NCI-H1092 (cell line): ENCODE results near the gene MAD1L1.

ENCODE experiments used
- DNase-seq: peaks from one replicate; lab custom pipeline; 2025; lab: John Stamatoyannopoulos, UW

MAD1L1 gene

GRCh38 chr7:1969459-1970284, 263.1 kb downstream of the MAD1L1 start:
- DNase-seq, result no peak

DNA sequence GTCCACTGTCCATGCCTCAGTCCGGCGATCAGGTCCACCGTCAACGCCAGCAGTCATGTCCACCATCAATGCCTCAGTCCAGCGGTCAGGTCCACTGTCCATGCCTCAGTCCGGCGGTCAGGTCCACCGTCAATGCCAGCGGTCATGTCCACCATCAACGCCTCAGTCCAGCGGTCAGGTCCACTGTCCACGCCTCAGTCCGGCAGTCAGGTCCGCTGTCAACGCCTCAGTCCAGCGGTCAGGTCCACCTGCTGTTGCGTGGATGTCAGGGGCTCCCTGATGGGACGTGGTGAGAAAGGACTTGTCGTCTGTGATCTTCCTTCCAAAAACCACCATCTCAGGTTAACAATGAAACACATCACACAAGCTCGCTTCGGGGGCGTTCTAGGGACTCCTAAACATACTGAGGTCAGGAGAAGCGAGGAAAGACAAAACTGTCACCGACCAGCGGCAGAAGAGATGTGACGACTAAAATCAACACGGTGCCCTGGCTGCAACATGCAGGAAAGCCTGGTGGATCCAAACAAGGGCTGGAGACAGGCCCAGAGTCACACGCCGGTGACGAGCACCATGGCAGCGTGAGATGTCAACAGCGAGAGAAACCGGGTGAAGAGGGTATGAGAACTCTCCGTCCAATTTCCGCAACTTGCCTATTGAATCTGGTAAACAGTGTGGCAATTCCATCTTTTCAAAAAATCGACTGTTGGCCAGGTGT, 264.2 kb downstream of the MAD1L1 start:
- DNase-seq, result no peak

GRCh38 chr7:1967512-1968396, 265.0 kb downstream of the MAD1L1 start:
- DNase-seq, result no peak

- no peak for DNase-seq
Measured at GRCh38 chr7:1966631-1967200, 266.0 kb downstream of the MAD1L1 start.

GRCh38 chr7:1965579-1966294, 267.0 kb downstream of the MAD1L1 start:
- no peak for DNase-seq

DNA sequence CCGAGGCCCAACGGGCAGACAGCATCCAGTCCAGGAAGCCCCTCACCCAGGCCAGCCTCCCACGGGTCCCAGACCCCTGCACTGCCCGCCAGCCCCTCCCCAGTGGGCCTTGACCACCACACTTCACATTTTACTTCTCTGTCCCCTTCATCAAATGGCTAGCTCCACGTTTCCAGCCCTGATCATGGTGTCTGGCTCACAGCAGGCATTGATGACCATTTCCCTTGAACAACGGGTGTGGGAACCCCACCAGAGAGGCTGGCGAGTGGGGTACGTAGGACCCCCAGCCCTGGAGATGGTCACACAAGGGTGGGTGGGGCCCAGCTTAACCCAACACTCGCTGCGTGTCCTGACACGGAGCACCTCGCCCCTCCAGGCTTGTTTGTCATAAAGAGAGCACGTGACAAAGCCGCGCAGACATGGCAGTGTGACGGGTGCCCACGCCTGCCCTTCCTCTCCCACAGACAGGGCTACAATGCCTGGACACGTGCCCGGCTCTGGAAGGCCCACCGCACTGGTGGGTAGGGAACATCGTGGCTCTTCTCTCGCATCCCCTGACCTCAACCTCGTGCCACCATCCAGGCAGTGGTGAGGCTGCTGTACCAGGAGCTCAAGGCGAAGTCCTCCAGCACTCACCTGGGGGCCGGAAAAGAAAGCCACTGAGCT, 267.7 kb downstream of the MAD1L1 start:
- no peak for DNase-seq

- DNase-seq, result no peak
Measured at GRCh38 chr7:1964211-1964912, 268.4 kb downstream of the MAD1L1 start.

GRCh38 chr7:1963575-1963974, 269.2 kb downstream of the MAD1L1 start:
- no peak for DNase-seq

DNA sequence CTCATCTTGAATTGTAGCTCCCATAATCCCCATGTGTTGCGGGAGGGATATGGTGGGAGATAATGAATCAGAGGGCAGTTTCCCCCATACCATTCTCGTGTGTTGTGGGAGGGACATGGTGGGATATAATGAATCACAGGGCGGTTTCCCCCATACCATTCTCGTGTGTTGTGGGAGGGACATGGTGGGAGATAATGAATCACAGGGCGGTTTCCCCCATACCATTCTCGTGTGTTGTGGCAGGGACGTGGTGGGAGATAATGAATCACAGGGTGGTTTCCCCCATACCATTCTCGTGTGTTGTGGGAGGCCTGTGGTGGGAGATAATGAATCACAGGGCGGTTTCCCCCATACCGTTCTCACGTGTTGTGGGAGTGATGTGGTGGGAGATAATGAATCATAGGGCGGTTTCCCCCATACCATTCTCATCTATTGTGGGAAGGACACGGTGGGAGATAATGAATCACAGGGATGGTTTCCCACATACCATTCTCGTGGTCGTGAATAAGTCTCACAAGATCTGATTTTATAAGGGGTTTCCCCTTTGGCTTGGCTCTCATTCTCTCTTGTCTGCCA, 271.0 kb downstream of the MAD1L1 start:
- DNase-seq, result no peak

DNA sequence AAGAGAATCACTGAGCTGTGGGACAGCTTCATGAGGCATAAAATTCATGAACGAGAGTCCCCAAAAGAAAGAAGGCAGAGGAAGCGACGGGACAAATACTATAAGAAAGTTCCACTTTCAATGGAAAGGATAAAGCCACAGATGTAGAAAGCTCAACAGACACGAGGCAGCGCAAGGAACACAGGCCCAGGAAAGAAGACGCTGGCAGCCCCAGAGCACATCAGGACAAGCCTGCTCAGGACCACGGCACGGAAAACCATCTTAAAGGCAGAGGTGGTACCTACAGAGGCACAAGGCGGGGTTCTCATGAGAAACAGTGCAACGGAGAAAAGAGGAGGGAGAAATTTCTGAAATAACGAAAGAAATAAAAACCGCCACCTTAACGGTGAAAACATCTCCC, 273.4 kb downstream of the MAD1L1 start:
- DNase-seq, result no peak

DNA sequence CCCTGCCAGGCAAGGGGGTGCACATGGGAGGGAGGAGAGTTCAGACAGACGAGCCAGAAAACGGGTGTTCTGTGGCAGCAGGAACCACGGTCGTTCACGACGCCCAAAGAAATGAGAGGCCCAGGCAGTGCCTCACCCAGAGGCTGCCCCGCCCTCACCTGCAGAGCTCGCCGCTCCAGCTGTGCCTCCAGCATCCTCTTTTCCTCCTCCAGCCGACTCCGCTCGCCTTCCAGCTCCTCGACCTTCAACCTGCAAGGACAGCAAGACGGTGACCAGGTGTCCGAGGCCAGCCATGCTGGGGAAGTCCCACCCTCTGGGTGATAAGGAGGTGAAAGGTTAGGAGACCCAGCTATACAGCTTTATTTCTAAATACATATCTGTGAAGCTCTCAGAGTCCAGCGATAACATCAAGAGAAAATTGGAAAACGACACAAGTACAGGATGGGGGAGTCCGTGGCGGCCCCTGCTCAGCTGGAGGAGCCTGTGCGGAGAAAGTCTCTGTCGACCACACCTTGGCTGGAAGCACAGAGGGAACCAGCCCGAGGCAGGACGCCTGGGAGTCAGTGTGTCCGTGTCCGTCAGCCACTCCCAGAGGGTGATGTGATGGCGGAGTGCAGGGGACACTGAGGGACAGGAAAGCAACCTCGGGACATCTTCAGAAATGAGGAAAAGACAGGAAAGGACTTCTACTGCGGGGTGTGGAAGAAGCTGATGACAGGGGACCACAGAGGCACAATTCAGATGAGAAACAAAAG, 275.1 kb downstream of the MAD1L1 start:
- no peak for DNase-seq

DNA sequence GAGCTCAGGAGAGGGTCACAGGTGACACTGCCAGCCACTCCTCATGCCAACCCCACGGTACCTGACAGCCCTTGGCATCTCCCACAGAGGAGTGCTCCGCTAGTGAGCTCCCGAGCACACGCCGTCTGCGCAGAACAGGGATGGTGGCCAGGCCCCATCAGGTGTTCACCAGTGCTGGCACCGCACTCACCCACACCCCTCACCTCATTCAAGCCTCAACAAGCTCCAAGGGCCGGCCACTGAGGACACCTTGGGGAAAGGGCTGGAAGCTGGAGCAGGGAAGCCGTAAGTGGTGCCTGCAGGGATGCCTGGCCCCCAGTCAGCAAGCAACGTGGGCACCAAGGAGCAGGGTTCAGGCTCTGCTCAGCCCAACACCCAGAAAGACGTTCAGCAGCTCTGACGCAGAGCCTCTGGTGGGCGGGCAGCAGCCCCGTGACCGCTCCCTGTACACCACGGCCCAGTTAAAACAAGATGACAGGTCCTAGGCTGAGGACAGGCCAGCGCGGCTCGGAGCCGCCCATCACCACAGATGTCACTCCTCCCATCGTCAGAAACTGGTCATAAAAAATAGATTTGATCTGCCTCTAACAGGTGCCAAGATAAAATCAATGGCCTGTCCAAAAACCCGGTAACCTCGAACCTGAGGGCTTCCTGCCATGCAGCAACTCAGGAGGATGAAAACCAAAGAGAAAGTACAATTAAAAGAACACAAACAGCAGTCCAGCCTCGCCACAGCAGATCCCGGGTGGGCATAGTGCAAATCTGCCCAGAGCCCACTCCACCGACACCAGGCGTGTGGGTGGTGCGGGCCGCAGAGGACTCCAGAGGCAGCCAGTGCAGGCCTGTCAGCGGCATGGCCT, 275.9 kb downstream of the MAD1L1 start:
- no peak for DNase-seq

DNA sequence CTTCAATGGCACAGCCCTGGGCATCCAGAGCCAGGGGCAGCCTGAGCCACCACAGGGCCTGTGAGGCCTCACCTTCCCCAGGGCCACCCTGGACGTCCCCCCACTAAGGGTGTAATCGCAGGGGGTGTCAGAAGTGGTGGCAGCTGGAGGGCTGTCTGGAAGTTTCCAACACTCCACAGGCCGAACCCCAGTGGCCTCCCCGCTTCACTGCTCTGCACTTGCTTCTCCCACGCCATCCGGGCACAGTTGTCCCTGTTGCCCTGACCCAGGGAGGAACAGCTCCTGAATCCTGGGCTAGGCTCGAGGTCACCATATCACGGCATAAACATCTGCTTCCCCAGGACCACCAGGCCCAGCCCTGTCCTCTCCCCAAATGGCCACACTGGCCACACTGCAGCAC, 276.6 kb downstream of the MAD1L1 start:
- DNase-seq, result no peak

- no peak for DNase-seq
Measured at GRCh38 chr7:1954366-1955004, 278.3 kb downstream of the MAD1L1 start.

DNA sequence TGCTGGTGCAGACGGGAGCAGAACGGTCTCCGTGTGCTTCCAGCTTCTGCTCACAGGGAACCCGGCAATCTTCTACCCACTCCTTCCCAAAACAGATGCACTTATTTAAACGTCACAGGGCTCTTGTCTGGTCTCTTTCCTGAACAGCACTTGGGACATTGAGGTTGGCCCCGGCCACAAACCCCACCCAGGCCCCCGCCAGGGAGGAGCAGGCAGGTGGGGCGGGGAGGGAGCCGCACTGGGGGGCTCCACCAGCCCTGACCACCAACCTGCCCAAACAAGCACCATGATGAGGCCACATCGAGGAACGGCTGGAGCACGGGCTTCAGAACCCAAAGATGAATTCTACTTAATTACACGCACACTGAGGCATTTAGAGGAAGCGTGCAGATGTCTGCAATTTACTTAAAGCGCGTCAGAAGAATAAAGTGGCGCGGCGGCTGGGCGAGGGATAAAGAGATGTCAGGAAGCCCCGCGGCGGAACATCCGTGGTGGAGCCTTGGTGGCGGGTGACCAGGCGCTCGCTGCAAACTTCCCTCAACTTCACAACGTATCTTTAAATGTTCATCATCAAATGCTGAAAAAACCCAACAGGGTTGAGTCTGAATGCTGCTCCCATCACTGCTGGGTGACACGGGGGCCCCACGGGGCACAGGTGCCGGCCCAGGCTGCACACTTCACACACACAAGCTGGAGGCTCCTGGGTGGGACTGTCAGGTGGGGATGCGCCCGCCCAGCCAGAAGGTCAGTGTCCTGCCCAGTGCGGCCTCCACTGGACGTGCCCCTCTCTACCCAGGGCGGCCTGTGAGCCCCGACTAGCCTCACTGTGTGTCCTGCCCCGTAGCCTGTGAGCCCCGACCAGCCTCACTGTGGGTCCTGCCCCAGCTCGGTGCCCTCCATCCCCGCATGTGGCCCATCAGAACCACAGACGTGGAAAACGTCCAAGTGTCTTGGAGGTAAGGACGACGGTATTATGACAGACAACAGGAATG, 279.2 kb downstream of the MAD1L1 start:
- DNase-seq, result no peak

- no peak for DNase-seq
Measured at GRCh38 chr7:1952781-1953180, 280.0 kb downstream of the MAD1L1 start.
